Caki2 (cell line): ENCODE results near the gene SMIM11. TPM values are rescaled to one million over a fixed set of nuclear protein-coding genes. Genes with fewer than 3 reads are reported as not detected.
"Not testable (repeated sequence)": the region's sequence is repeated elsewhere in the genome, so short reads cannot be mapped to it uniquely, and the experiment has no call there.

ENCODE experiments used
- DNase-seq: peaks from one replicate; pipeline ENCODE4 v3.0.0-alpha.2; 2015; ENCODE audit warnings: low read depth
- in situ Hi-C: cut with HindIII; loops from 2 replicates; pipeline ENCODE4 v1.10.0; 2016; ENCODE audit warnings: low sequenced_read_pairs, low pct_unique_long_range_greater_than_20kb, mixed read lengths
- total RNA-seq: library from RNA; depleted of rRNA; stranded (reverse); fragments of >200 nt; shearing (Covaris generic); gene quantifications from 2 replicates; pipeline ENCODE4 v1.2.3, GENCODE V29; 2014; ENCODE audit warnings: low replicate concordance

The SMIM11 gene
- total RNA-seq, 1 experiment from 2014 or later = 88.8 TPM

GRCh38 chr21:34351786-34352241 is 23.5 kb upstream of the SMIM11 start:
- peak; percentile 35 for DNase-seq
- in situ Hi-C loops = no loop called here

- in situ Hi-C loops = no loop called here
- DNase-seq = no peak
Observed at GRCh38 chr21:34352556-34352955, 22.8 kb upstream of the SMIM11 start.

- no peak for DNase-seq
- in situ Hi-C loops = no loop called here
Observed at GRCh38 chr21:34353182-34353581, 22.1 kb upstream of the SMIM11 start.

- DNase-seq = no peak
- in situ Hi-C loops = no loop called here
Observed at GRCh38 chr21:34354836-34355235, 20.5 kb upstream of the SMIM11 start.

GRCh38 chr21:34355570-34355969 is 19.7 kb upstream of the SMIM11 start:
- no peak for DNase-seq
- in situ Hi-C loops = no loop called here

GRCh38 chr21:34357889-34358288 is 17.4 kb upstream of the SMIM11 start:
- in situ Hi-C loops = no loop called here
- DNase-seq = no peak

- no peak for DNase-seq
- in situ Hi-C loops = no loop called here
Observed at GRCh38 chr21:34358866-34359265, 16.4 kb upstream of the SMIM11 start.

GRCh38 chr21:34360488-34361241 is 14.6 kb upstream of the SMIM11 start:
- DNase-seq = no peak
- in situ Hi-C loops = no loop called here

- in situ Hi-C loops = no loop called here
- DNase-seq = no peak
Observed at GRCh38 chr21:34362136-34362444, 13.2 kb upstream of the SMIM11 start.

GRCh38 chr21:34362670-34363069 is 12.6 kb upstream of the SMIM11 start:
- in situ Hi-C loops = no loop called here
- DNase-seq = no peak

- DNase-seq = no peak
- in situ Hi-C loops = no loop called here
Observed at GRCh38 chr21:34363733-34364132, 11.6 kb upstream of the SMIM11 start, which contains the start of gene KCNE2. Gene KCNE2 (plus strand): TSS chr21:34364006. CDS start chr21:34370479, 6,473 bp downstream.

- DNase-seq = no peak
- in situ Hi-C loops = no loop called here
Observed at GRCh38 chr21:34364921-34365320, 10.4 kb upstream of the SMIM11 start.

GRCh38 chr21:34365809-34366208 is 9.5 kb upstream of the SMIM11 start:
- in situ Hi-C loops = no loop called here
- no peak for DNase-seq

- in situ Hi-C loops = no loop called here
Observed at GRCh38 chr21:34367320-34367935, 7.9 kb upstream of the SMIM11 start.

GRCh38 chr21:34369741-34370140 is 5.6 kb upstream of the SMIM11 start:
- no peak for DNase-seq
- in situ Hi-C loops = no loop called here

More at GRCh38 chr21:34367320-34367935, 7.9 kb upstream of the SMIM11 start:
- DNase-seq = peak; percentile 53

- in situ Hi-C loops = no loop called here
- DNase-seq = no peak
Observed at GRCh38 chr21:34372321-34372720, 3.0 kb upstream of the SMIM11 start.

- in situ Hi-C loops, DNase-seq: not testable (repeated sequence)
Observed at GRCh38 chr21:34374462-34374861, 845 bp upstream of the SMIM11 start.

GRCh38 chr21:34375619-34375972 is 289 bp downstream of the SMIM11 start:
- DNase-seq = not testable (repeated sequence)

GRCh38 chr21:34383138-34383537 is 7.8 kb downstream of the SMIM11 start:
- in situ Hi-C loops = not testable (repeated sequence)

More at GRCh38 chr21:34375619-34375972, 289 bp downstream of the SMIM11 start:
- in situ Hi-C loops = not testable (repeated sequence)

More at GRCh38 chr21:34383138-34383537, 7.8 kb downstream of the SMIM11 start:
- not testable (repeated sequence) for DNase-seq
